Activated CD4-positive, alpha-beta T cell treated with anti-CD3 and anti-CD28 coated beads, Interleukin-2, amount 50 U/mL, for 4 hours (primary cell): ENCODE measurements around the gene KRR1.
"Not testable (repeated sequence)": the region's sequence is repeated elsewhere in the genome, so short reads cannot be mapped to it uniquely, and the experiment has no call there.

ENCODE experiments used
- DNase-seq, 2 experiments: peaks; one replicate each; pipeline ENCODE4 v3.0.0-alpha.2; 2020

The KRR1 gene

DNA sequence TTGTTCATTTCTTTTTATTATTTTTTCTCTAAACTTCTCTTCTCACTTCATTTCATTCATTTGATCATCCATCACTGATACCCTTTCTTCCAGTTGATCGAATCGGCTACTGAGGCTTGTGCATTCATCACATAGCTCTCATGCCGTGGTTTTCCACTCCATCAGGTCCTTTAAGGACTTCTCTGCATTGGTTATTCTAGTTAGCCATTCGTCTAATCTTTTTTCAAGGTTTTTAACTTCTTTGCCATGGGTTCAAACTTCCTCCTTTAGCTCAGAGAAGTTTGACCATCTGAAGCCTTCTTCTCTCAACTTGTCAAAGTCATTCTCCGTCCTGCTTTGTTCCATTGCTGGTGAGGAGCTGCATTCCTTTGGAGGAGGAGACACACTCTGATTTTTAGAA lies 10.7 kb upstream of the KRR1 start:
- not testable (repeated sequence) for DNase-seq

DNA sequence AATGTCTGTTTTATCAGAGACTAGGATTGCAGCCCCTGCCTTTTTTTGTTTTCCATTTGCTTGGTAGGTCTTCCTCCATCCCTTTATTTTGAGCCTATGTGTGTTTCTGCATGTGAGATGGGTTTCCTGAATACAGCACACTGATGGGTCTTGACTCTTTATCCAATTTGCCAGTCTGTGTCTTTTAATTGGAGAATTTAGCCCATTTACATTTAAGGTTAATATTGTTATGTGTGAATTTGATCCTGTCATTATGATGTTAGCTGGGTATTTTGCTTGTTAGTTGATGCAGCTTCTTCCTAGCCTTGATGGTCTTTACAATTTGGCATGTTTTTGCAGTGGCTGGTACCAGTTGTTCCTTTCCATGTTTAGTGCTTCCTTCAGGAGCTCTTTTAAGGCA lies 9.8 kb upstream of the KRR1 start:
- not testable (repeated sequence) for DNase-seq

DNA sequence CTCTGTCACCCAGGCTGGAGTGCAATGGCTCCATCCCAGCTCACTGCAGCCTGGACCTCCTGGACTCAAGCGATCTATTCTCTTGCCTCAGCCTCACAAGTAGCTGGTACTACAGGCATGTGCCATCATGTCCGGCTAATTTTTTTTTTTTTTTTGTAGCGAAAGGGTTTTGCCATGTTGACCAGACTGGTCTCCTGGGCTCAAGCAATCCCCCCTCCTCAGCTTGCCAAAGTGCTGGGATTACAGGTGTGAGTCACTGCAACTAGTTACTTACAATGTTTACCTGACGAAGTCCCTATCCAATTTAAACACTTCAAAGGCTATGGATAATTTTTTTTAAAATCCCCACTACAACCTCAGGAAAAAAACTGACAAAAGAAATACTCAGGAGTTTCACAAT lies 1.8 kb downstream of the KRR1 start:
- no peak for DNase-seq

DNA sequence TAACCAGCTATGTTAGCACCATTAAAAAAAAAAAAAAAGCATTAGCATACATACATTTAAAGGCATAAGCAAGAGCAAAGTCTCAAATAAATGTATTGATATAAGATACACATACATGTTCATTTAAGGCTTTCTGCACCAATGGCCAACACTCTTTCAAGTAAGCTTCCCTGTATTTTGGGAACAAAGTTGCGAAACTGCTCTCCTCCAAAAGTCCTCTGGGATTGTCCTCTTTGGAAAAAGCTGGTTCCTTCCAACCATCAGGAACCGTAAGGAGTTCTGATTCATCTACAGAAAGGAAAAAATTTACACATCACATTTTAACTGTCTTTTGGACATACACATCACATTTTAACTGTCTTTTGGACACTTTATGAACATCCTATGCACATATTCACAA lies 3.2 kb downstream of the KRR1 start:
- no peak for DNase-seq

DNA sequence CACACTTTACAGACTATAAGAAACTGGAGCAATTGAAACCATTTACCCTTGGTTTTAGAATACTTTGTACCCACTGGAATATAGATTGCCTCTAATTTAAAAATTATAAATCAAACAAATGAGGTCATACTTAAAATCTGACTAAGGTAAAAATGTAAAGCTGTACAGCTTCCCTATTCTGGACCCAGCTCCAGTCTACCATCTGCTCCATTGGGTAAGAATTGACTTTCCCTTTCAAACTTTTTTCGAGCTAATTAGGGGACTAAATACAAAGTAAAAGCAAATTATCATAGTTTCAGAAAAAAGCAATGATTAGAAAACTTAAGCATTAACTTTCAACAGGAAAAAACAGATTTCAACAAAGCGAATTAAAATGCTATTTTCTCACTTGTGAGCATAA lies 4.3 kb downstream of the KRR1 start:
- no peak for DNase-seq

DNA sequence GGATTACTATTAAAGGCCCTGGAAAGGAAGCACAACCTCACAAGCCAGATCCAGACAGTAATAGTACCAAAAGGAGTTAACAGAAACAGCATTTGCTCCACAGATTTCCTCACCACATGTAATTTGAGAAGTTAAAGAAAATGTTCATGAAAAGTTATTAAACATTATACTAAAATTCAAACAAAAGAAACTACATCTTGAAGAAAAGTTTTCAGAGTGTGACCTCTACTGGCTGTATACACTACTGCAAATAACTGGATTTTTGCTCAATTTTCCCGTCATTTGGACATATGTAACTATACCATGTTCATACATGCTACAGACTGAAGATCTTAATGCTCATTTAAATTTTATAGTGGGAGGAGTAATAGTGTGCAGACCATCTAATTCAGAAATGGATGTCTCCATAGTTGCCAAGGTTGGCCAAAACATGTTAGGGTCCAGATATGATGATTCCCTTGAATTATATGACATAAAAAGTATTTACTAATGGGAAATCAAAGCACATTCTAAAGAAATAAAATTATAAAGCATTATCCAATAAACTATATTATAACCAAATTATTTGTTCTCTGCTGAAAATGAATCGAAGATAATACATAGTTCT lies 5.6 kb downstream of the KRR1 start:
- no peak for DNase-seq

DNA sequence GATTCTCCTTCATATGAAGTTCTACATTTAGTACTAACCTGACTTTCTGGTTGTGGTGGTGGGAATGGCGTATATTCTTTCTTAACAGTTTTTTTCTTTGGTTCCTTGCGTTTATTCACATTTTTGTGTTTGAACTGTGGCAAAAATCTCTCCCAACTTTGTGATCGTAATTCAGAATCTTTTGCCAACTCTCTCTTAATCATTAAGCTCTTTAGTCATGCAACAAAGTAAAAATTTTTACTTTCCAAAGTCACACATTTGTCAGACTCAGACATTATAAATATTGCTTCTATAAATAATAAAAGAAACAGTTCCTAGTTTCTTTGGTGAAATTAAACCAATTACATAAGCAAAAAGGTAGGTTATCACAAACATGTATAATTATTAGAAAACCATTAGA lies 7.5 kb downstream of the KRR1 start:
- DNase-seq = no peak

DNA sequence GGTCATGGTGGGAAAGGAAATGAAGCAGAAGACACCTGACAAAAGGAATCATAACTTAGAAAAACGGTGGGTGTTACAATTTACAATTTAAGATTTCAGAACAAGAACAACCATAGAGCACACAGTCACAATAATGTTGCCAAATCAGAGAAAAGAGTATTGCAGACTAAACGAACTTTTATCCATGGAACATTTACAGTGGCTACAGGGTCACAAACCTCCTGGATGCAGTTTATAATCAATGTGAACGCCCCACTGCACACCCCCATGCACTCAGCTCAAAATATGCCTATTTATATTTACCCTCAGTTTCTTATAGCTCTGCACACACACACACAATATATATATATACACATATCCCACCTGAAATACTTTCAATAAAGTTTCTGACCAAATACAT lies 8.0 kb downstream of the KRR1 start:
- DNase-seq = no peak

DNA sequence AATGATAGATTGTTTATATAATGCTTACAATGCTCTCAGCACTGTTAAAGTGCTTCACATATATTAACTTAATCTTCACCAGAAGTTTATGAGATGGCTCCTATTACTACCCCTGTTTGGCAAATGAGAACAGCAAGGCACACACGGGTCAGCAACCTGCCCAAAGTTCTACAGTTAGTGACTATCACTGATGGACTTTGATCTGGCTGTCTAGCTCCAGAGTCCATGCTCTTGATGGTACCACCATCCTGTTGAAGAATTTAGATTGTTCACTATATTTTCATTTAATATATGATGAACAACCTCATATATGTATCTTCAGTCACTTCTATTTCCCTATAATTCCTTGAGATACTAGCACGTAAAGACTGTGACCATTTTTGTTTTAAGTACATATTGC lies 20.2 kb downstream of the KRR1 start:
- DNase-seq = no peak

DNA sequence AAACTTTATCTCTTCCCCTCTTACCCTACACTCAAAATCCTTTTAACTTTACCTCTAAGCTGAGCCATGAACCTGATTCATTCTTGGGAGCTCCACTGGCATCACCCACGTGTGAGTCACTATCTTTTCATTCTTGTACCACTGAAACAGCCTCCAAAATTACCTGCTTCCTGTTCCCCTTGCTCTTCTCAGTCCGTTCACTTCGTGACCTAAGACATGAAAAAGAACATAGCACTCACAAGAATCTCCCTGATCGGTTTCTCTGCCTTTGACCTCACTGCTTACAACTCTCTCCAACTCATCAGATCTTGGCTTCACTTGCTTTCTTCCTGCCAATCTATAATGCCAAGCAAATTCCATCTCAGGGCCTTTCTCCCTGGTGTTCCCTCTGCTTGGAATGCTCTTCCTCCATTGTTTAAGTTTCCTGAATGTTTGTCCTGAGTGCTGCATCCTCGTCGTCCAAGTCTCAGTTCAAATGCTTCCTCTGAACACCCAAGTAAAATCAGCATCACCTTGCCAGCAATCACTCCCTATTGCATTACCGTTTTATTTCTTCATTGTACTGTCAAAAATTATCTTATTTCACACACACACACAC lies 21.7 kb downstream of the KRR1 start:
- peak; percentile 13 to 24 for DNase-seq

DNA sequence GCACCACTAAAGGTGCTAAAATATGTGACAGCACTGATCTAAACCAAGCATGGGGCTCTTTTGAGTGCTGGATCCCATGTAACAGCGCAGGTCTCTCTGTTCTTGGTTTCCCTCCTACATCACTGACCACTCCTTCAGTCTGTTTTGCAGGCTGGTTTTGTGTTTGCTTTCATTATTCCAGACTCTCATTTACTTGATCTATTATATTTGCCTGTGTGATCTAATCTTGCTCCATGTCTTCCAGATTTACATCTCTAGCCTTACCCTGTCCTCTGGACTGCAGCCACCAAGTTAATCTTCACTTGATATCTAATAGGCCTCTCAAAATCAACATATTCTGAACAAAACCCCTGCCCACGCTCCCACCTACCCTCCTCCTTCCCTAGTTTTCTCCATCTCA lies 22.2 kb downstream of the KRR1 start:
- no peak for DNase-seq

DNA sequence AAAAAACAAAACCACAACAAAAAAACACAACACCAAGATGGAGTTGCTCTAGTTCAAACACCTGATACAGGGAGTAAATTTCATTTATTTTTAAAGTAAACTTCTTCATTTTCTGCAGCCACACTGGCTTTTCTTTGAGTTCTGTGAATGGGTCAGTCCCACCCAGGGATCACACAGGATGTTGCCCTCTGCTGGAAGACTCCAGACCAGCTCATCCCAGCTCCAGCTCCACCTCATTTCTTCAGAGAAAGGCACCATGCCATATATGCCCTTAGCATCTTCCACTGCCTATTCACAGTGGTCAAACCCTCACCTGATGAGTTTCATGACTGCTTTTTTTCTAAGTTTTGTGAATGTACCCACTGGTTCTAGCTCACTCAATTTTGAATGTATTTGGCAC lies 22.9 kb downstream of the KRR1 start:
- DNase-seq = no peak

DNA sequence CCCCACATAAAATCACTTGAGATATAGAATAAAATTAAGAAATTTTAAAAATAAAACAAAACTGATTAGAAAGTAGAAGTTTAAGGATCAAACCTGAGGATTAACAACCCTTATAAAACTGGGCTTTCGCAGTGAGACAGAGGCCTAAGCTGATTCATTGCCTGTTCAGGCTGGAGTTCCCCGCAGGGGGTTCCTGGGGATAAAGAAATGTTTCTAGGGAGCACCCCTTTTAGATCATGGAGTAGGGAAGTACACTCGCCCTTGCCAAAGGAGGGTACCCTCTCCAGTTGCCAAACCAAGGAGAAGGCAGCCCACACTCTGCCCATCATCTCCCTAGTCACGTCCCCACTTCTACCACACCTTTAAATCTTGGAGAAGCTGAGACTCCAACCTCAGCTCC lies 24.1 kb downstream of the KRR1 start:
- no peak for DNase-seq

DNA sequence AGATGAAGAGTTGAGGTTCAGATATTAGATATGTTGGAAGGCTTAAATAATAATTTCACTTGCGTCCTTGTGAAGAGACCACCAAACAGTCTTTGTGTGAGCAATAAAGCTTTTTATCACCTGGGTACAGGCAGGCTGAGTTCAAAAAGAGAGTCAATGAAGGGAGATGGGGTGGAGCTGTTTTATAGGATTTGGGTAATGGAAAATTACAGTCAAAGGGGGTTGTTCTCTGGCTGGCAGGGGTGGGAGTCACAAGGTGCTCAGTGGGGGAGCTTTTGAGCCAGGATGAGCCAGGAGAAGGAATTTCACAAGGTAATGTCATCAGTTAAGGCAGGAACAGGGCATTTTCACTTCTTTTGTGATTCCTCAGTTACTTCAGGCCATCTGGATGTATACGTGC lies 27.0 kb downstream of the KRR1 start:
- DNase-seq = not testable (repeated sequence)

DNA sequence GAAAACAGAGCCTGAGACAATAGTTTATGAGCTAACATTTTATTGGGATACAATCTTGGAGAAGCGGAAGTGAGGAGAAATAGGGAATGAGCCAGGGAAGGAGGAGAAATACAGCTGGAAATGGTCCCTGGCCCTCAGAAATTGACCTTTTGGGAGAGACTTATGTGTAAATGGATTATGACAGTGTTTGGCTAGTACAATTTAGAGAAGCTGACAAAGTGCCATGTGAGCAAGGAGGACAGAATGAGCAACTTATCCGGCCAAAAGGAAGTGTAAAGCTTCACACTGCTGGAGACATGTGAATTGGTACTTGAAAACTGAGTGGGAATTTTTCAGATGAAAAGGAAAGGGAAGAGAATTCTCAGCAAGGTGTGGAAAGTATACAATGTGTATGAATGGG lies 28.0 kb downstream of the KRR1 start:
- DNase-seq = no peak

DNA sequence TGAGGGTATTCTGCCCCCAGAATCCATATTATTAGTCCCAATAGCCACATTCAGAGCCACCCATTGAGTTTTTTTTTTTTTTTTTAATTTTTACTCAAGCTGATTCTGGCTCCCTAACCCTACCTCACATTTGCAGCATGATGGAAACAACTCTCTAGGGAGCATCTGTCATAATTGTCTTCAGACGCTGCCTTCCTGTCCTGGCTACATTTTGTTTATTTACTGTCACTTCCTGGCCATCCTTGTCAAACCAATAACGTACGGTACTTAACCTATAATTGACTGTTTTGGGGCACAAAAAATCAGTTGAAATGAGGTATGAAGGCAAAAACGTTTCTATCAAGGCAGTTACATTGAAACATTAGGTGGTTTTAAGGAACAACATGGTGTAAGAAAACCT lies 28.8 kb downstream of the KRR1 start:
- no peak for DNase-seq

DNA sequence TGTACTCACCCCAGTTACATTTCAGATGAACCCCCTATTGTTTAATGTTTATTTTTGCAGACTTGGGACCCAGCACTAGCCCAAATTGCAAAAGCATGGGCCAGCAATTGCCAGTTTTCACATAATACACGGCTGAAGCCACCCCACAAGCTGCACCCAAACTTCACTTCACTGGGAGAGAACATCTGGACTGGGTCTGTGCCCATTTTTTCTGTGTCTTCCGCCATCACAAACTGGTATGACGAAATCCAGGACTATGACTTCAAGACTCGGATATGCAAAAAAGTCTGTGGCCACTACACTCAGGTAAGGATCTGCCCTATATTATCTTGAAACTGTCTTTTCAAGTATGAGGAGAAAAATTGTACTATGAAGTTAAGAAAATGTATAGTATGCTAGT lies 29.6 kb downstream of the KRR1 start:
- no peak for DNase-seq

DNA sequence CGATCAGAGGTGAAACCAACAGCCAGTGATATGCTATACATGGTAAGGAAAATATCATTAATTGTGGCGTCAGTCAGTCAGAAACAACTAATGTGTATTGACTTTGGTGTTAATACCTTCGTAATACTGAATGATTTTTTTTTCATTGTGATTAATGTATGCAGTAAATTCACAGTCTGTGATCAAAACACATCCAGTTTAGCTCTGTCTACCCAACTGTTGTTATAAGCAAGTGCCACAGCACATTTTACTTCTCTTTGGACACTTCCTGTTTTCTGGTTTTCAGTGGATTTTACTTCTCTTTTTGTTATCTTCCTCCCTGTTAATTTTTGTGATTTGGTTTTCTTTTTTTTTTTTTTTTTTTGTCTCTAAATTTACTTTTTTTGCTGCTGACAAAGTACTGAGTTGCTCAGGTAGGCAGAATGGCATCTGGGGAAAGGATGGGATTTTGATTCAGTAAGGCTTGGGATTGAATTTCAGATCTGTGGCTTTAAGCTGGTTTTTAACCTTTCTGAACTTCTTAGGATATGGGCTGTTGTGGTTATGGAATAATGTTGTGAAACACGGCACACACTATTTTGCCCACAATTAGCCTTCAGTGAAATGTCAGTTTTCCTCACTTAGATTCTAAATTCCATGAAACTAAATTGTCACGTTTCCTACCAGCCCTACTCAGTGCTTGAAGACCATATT lies 30.2 kb downstream of the KRR1 start:
- DNase-seq = no peak

DNA sequence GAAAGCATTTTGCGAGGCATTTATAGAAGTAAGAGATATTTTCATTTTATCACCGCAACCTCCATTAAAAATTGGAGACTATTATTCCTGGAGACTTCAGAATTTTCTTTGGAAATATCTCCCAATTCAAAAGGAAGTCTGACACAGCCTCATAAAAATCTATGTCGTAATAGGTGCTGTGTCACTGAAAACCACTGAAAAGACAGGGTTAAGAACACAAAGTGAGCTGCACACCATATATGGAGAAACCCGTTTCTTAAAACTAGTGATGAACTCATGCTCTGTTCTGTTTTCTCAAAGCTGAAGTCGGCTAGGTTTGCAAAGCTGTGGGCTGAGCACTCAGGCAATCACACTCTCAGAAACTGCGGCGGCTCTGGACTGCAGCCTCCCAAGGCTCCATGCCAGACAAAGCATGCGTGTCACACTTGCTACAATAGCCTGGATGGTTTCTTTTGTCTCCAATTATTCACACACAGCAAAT lies 30.9 kb downstream of the KRR1 start, which contains the start of gene GLIPR1:
Gene GLIPR1, plus strand, starts transcription at position 287 of the 481 bp plus-strand sequence. Its CDS starts 126 bp downstream, at position 413.
- peak; percentile 64 to 65 for DNase-seq

DNA sequence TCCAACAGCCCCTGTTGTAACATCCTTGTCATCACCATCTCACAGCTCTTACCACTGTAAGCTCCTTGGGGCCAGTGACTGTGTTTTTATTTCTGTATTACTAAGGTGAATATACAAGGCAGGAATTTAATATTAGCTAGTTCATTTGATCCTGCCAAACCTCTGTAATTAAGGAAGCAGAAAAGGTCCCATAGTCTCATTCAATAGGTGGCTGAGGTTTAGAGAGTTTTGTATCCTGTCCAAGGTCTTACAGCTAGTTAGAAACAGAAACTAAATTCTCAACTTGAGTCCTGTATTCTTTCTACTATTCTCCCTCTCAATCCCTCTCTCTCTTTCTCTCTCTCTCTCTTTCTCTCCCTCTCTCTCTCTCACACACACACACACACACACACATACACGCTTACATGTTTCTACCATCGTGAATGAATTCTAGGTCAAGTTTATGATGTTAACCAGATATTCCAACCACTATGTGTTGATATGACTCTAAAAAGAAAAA lies 31.4 kb downstream of the KRR1 start:
- DNase-seq = no peak

DNA sequence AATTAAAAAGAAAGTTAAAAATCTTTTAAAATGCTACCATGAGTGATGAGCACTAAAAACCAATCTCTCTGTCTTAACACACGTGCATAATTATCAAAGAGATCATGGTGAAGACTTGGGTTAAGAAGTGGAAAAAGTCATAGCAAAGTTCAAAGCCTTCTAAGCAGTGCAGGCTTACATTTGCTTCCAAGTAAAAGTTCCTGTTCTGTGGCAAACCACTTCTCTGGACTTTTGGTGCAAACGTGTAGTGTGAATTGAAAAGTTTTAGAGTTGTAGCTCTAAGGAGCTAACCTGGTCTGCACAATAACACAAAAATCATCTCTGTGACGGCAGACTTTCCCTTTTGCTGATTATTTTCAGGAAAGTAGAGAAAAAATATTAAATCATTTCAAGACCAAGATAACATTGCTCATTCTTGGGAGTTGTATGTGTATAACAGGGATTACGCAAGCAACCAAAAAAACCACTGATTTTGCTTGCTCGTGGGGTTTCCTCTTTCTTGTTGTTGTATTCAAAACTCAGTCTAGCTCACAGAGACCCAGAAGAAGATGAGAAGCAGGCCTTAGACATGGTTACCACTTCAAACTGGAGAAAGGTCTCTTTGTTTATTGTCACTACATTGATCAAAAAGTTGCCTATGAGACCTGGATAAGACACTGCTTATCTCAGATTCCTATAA lies 33.2 kb downstream of the KRR1 start:
- DNase-seq = no peak

DNA sequence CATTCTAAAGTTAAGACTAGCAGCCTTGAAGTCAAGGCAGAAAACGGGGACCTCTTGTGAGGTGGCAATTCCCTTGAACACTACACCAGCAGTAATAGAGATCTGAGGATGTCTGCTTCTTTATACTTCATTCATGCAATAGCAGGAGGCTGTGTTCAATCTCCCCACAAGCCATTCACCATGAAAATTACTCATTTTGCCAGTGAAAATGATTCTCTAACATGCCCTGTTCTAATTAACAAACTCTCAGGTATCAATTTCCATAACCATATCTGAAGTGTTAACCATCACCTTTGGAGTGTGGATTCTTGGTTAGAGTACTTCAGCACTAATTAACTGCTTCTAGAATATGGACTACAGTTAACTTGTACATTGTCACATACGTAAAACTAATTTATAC lies 34.3 kb downstream of the KRR1 start:
- DNase-seq = no peak

DNA sequence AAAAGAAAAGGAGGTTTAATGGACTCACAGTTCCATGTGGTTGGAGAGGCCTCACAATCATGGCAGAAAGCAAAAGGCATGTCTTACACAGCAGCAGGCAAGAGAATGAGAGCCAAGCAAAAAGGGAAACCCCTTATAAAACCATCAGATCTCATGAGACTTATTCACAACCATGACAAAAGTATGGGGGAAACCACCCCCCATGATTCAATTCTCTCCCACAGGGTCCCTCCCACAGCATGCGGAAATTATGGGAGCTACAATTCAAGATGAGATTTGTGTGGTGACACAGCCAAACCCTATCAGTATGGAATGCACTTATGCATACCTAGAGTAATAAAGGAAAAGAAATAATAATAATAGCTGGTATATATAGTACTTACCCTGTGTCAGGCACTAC lies 35.3 kb downstream of the KRR1 start:
- DNase-seq = no peak

DNA sequence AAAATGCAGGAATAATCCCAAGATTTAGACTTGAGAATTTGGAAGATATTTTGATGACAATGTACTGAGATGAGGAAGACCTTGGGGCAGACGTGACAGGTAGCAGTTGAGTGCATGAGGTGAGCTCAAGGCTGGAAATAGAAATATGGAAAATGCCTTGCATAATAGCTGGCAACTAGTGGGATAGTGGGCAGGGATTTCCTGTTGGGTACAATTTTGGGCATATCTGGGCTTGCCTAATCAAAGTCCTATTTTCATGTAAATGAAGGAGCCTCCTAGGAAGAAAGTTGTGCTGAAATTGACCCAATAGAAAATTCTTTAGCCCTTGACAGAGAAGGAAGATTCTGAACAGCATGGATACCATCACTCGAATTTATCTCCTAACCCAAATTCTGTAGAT lies 37.3 kb downstream of the KRR1 start:
- no peak for DNase-seq
